Epithelial cell of proximal tubule (primary cell): ENCODE data around the gene GNG2. TPM values are rescaled to one million over a fixed set of nuclear protein-coding genes. Genes with fewer than 3 reads are reported as not detected.
"Not testable (repeated sequence)": the region's sequence is repeated elsewhere in the genome, so short reads cannot be mapped to it uniquely, and the experiment has no call there.

ENCODE experiments used
- DNase-seq: peaks from one replicate; pipeline ENCODE4 v3.0.0-alpha.2; 2011; ENCODE audit warnings: low read depth
- H3K4me3 ChIP-seq: 2 replicates; pipeline ENCODE4 v1.5.1; 2011; ENCODE audit warnings: low read depth, mild to moderate bottlenecking, low read length
- CTCF ChIP-seq: conservative IDR thresholded peaks from 2 replicates; pipeline ENCODE4 v1.5.1; 2012; ENCODE audit warnings: low read depth, mild to moderate bottlenecking, low read length
- total RNA-seq: library from RNA; depleted of rRNA; stranded (reverse); fragments of >200 nt; gene quantifications from 2 replicates; pipeline ENCODE4 v1.2.3, GENCODE V29; 2015

GNG2 gene
- total RNA-seq, 1 donor from 2014 or later, result 2.5 TPM

GRCh38 chr14:51895375-51895774 lies 35.0 kb downstream of the GNG2 start:
- TF ChIP-seq CTCF, result no peak
- no peak for DNase-seq
- H3K4me3 ChIP-seq, result no peak overlapping the region

GRCh38 chr14:51897791-51898355 lies 37.5 kb downstream of the GNG2 start:
- no peak for TF ChIP-seq CTCF
- DNase-seq, result no peak
- no peak overlapping the region for H3K4me3 ChIP-seq

- H3K4me3 ChIP-seq, result no peak overlapping the region
- TF ChIP-seq CTCF, result no peak
- no peak for DNase-seq
Measured at GRCh38 chr14:51901475-51902024, 41.1 kb downstream of the GNG2 start.

DNA sequence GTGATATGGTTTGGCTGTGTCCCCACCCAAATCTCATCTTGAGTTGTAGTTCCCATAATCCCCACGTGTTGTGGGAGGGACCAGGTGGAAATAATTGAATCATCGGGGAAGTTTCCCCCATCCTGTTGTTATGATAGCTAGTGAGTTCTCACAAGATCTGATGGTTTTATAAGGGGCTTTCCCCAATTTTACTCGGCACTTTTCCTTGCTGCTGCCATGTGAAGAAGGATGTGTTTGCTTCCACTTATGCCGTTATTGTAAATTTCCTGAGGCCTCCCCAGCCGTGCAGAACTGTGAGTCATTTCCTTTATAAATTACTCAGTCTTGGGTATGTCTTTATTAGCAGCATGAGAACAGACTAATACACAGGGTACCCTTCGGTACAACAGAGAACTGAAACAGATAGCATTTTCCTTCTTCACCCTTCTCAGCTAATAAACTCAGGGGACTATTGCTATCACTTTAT lies 45.3 kb downstream of the GNG2 start:
- peak; percentile 41 for DNase-seq
- not testable (repeated sequence) for H3K4me3 ChIP-seq

DNA sequence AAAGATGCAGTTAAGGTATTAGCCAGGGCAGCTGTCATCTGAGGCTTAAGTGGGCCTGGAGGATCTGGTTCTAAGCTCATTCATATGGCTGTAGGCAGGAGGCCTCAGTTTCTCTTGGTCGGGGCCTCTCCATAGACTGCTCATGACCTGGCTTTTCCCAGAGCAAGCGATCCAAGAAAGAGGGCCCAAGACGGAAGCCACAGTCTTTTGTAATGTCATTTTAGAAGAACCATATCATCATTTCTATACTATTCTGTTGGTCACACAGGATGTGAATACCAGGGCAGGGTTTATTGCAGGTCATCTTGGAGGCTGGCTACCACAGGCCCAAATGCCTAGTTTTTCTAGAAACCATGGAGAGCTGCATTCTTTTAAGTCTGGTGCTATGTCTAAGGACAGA lies 47.7 kb downstream of the GNG2 start:
- H3K4me3 ChIP-seq, result no peak overlapping the region
- TF ChIP-seq CTCF, result no peak
- DNase-seq, result no peak

DNA sequence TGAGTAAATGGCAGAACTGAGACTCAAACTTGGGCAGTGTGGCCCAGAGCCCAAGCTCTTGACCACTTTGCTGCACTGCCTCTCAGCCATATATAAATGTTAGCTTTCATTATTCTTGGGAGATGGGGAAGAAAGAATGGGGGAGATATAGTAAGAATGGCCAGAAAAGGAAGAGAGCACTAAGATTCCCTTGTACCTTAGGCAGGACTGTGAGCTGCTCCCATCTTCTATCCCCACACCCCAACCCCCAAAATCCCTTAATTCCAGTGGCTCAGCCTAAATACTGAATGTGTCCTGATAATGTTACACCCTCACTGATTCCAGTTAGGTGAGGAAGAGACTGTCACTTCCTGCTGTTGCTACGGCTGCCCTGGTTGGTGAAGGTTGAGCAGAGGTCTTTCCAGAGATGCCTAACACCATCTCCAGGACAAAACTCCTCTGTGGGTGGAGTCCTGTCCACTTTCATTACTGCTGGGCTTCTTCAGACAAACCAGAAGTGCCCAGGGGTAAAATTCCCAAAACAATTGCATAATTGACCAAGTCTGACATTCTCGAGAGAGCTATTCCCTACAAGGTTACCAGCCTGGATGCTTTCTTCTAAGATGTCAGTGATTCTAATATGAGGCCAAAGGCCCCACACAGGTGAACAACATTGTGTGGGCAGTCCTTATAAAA lies 51.8 kb downstream of the GNG2 start:
- no peak overlapping the region for H3K4me3 ChIP-seq
- DNase-seq, result no peak
- no peak for TF ChIP-seq CTCF

- no peak for DNase-seq
- no peak for TF ChIP-seq CTCF
- no peak overlapping the region for H3K4me3 ChIP-seq
Measured at GRCh38 chr14:51914310-51914709, 53.9 kb downstream of the GNG2 start.
